Stimulated activated CD4-positive, alpha-beta T cell treated with anti-CD3 and anti-CD28 coated beads, Interleukin-4, amount 100 ng/mL, for 4 hours (primary cell): ENCODE results near the gene SPATA31D4.
"Not testable (repeated sequence)": the region's sequence is repeated elsewhere in the genome, so short reads cannot be mapped to it uniquely, and the experiment has no call there.

ENCODE experiments used
- DNase-seq, 2 experiments: peaks; one replicate each; pipeline ENCODE4 v3.0.0-alpha.2; 2020

SPATA31D4 gene

DNA sequence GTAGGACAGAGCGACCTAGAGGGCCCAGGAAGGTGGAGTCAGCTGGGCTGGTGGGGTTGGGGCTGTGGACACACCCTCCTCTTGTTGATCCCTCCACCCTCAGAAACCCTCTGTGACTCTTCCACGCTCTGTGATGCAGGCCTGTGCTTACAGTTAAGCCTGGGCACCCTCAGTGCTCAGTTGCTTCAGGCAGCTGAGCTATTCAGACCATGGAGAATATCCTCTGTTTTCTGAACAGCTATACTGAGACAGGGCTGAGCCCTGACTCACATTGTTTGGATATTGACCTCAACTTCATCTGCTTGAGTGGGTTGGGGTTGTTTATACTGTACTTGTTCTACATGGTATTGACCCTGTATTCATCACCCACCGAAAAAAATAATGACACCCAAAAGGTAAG is at the start of gene SPATA31D4:
Gene SPATA31D4 (plus strand): TSS at position 124 of the 400 bp plus-strand sequence. CDS start 86 bp downstream, at position 210.
- DNase-seq = not testable (repeated sequence)

DNA sequence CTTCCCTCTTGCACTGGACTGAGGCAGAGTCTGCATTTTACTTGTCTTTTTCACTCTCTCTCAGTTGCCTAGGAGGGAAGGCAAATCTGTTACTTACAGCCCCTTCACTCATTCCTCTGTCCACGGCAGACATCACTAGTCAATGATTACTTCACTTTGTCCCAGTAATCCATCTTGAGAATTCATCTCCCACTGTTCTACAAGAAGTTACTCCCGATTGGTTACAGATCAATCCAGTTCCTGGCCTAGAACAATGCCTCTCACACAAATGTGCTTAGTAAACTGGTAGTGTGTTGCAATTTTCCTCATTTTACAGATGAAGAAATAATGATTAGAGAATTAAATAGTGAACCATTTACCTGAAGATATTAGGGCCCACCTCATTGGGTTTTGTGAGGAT is 49.7 kb upstream of the SPATA31D4 start:
- DNase-seq = no peak

DNA sequence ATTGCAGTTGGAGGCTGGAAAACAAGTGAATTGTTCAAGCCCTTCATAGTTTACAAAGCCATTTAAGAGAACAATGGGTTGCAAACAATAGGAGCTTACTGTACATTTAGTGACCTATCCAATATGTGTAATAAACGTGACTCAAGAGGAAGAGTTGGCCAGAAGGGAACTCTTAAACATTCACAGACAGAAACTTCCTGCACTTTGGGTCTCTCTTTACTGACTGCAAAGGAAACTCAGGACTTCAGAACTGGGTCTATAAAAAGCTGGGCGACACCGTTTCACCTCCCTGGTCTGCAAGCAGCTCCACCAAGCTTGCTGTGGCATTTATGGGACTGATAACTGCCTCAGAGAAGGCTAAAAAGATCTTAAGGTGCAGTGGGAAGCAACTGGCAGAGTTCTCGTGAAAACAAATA is 48.7 kb upstream of the SPATA31D4 start:
- no peak for DNase-seq

DNA sequence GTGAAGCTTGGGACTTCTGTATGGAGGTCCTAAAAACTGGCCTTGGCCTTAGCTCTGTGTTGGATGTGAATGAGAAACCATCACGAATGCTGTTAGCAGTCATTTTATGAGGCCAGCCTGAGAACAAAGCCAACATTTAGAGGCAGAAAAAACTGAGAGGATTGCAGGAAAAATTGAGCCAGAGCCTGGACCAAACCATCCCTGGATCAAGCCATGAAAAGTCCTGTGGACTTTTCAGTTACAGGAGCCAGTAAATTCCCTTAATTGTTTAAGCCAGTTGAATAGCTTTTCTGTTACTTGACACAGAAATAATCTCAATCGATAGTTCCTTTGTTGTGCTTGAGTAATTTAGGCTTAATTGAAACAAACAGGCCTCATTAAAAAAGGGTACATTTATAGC is 42.6 kb upstream of the SPATA31D4 start:
- no peak for DNase-seq

DNA sequence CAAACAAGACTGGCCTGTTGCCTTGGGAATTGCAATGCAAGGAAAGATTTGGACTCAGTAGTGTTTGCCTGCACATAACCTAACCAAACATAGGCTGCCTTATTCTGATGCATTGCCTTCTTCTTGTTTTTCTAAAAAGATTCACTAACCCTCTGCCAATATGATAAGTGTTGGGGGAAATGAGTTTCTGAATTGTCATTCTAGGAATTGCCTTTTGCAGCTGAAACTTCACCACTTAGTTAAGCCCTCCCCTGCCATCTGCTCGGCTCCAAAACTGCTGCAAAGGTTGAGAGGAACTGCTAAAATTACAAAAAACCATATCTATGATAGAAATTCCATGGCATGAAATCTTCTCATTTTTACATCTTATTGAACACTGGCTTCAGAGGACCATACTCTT is 41.6 kb upstream of the SPATA31D4 start:
- DNase-seq = no peak

DNA sequence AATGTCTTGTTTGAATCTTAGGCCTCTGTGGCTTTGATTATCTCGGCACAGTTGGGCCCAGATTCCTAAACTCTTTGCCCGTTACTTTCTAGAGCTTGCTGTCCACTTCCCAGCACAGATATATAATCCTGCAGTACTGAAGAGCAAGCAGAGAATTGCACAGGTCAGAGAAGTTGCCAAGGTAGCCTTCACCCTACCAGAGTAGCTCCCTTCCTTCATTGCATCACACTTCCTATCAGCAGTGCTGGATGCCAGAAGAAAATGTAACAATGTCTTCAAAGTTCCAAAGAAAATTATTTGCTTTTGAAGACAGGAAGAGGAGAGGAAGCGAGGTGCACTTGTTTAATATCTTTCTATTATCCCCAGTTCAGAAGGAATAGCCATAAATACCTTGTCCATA is 38.1 kb upstream of the SPATA31D4 start:
- DNase-seq = no peak

DNA sequence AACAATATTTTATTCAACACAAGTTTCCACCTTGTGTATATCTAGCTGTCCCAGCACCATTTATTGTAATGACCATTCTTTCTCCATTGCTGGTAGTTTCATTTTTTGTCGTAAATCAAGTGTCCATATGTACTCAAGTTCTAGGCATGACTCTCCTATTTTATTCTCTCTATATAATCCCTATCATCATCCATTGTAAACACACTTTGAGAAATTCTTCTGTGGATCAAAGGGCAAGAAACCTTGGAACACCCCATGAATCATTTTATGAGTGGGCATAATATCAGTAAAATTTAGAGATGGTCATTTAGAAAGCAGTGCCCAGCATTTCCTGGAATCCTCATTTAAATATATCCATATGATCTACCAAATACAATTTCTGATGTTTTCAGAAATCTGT is 35.8 kb upstream of the SPATA31D4 start:
- no peak for DNase-seq

DNA sequence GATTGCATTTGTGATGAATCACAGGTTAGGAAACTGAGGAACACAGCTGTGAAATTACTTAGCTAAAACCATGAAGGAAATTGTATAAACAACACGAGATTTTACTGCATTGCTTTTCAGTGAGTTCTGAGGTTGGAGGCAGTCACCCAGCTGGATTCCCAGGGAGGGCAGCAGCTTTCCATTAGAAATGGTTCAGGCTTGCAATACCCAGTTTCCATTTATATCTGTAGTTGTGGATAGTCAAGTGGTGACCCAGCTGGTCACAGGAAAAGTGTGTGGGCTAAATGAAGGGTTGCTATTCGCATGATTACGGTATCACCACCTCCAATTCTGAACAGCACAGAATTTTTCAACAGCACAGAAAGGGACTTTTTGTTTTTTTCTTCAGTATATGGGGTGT is 34.3 kb upstream of the SPATA31D4 start:
- DNase-seq = no peak

DNA sequence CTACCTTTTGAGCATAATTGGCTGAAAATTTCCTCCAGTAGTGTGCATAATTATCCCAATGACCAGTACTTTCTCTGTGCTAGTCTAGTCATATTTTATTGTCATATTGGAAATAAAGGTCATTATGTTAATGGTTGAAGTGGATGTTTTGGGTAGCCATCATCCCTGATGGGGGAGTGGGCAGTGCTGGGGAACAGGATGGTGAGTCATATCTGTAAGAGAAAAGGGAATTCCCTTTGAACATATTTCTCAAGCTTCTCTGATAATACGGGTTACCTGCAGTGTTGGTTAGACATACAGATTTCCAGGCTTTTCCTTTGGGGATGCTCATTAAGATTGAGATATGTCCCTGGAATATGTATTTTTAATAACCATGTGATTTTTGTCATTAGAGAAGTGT is 33.3 kb upstream of the SPATA31D4 start:
- DNase-seq = no peak

DNA sequence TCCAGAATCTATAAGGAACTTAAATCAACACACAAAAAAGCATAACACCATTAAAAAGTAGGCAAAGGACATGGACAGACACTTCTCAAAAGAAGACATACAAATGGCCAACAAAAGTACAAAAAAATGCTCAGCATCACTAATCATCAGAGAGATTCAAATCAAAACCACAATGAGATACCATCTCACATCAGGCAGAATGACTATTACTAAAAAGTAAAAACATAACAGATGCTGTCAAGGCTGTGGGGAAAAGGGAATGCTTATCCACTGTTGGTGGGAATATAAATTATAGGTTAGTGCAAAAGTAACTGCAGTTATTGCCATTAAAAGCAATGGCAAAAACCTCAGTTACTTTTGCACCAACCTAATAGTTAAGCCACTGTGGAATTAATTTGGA is 32.2 kb upstream of the SPATA31D4 start:
- DNase-seq = no peak

DNA sequence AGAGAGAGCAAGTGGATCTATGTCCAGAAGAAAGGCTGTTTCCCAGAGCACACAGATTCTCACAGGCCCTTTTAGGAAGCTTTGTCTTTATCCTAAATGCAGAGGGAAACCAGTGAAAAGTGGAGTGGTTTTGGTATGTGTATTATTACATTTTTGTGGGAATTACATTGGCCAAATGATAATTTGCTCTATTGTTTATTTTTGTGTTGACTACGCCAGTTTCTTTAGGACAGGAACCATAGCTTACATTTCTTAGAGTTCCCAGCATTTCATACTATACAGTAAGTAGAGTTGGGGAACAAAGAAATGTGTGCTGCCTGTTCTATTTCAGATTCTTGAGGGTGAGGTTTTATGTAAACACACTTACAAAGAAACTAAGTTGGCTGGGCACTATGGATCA is 29.4 kb upstream of the SPATA31D4 start:
- DNase-seq = no peak

DNA sequence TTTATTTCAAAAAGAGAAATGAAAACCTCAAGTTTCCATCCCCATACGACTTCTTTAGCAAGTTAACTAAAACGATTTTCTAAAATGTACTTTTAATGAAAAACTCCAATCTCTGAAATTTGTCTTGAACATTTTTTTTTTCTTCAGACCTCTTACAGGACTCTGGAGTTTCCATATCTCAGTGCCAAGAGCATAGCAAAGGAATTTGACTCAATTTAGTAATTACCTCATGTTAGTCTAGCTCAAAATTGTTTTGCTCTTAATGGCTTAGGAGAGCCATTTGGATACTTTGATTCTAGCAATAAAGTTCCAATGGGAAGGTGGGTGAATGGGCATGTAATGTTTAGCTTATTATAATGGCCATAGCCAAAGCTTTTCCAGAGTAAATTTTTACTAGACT is 26.0 kb upstream of the SPATA31D4 start:
- DNase-seq = no peak

DNA sequence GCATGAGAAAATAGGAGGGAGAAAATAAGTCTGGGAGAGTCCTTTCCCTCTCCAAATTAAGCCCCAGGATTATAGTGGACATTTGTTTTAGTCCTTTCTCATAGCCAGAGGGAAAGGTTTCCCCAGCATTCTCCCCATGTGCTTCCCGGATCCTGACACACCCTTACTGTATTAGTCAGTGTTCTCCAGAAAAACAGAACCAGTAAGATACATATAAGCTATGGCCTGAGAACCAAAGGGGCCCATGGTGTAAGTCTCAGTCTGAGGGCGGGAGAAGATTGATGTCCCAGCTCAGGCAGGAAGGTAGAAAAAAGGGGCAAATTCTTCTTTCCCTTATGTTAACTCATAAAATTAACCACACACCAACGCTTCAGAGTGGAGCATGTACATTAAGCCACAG is 25.6 kb upstream of the SPATA31D4 start:
- no peak for DNase-seq

DNA sequence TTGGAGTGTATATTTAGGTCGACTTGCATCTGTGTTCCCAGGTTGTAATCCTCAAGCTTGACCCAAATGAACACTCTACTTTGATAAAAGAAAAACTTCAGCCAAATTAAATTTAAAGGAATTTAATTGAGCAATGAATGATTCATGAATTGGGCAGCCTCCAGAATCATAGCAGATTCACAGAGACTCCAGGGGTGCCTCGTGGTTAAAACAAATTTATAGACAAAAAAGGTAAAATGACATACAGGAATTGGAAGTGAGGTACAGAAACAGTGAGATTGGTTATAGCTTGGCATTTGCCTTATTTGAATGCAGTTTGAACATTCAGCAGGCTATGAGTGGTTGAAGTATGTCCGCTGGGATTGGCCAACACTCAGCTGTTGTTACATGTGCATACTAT is 21.6 kb upstream of the SPATA31D4 start:
- DNase-seq = no peak

DNA sequence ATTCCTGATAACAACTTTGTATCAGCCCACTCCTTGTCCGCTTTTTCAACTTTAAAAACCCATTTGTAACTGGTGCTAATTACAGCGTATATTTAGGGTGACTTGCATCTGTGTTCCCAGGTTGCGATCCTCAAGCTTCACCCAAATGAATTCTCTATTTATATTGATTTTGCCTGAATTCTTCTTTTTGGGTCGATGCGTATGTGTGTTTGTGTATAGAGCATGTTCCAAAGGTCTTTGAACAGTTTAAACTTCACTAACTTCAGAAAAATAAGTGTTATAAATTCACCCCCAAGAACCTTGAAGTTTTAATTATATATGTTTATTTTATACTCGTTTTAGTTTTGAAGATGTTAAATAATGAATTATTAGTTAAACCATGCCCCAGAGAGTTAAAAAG is 16.1 kb upstream of the SPATA31D4 start:
- DNase-seq = no peak

DNA sequence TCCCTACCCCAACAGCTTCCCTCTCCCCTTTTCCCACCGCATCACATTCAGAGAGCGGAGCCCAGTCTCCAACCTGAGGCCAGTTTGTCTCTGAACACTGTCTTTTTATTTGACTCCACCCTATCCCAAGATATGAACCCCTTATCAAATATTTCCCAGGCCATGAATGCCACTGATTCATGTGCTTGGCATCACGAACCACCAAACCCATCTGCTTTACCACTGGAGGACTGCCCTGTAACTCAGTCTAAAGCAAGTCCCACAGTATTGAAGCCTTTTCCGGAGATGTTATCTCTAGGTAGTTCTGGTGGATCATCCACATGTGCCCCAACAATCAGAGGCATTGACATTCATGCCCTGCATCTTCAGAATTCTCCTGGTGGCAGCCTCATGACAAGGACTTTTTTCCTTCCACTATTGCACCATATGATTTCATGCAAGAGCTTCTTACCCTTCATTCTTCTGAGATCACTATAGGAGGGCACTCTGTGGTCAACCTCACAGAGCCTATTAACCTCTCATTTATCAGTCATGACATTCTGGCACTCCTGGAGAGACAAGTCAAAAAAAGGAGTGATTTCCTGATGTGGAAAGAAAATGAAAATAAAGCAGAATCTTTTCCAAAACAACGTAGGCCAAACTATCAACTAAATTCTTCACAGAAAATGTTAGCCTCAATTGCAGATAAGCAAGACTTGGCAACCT is 12.3 kb upstream of the SPATA31D4 start:
- DNase-seq = no peak

DNA sequence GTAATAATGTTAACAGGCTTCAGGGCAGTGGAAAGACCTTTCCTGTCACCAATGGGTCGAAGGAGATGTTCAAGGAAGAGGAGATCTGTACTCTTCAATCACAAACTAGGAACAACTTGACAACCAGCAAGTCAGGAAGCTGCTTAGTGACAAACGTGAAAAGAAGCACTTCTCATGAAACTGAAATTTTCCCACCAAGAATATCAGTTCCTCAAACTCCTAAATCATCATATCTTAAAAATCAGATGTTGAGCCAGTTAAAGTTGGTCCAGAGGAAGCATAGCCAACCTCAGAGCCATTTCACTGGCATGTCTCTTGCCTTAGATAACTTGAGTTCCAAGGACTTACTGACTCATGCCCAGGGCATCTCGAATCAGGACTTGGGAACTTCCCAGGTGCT is 9.7 kb upstream of the SPATA31D4 start:
- not testable (repeated sequence) for DNase-seq

DNA sequence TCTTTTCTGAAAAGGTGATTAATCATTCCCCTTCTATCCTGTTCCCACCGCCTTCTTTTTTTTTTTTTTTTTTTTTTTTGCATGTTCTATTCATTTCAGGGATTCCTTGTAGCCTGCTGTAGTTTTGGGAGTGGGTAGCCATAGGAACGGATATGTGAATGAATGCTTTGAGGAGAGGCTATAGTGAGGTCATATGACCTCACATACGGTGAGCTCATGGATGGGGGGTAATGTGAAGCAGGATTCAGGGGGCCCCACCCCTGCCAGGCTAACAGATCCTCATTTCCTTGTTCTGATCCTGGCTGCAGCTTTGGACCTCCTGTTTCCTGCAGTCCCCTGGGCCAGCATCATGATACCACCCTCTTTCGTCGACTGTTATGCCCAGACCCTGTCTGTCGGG is 1.9 kb downstream of the SPATA31D4 start:
- DNase-seq = not testable (repeated sequence)

DNA sequence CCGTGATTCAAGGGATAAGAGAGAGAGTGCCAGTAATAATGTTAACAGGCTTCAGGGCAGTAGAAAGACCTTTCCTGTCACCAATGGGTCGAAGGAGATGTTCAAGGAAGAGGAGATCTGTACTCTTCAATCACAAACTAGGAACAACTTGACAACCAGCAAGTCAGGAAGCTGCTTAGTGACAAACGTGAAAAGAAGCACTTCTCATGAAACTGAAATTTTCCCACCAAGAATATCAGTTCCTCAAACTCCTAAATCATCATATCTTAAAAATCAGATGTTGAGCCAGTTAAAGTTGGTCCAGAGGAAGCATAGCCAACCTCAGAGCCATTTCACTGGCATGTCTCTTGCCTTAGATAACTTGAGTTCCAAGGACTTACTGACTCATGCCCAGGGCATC is 5.3 kb downstream of the SPATA31D4 start:
- DNase-seq = not testable (repeated sequence)

DNA sequence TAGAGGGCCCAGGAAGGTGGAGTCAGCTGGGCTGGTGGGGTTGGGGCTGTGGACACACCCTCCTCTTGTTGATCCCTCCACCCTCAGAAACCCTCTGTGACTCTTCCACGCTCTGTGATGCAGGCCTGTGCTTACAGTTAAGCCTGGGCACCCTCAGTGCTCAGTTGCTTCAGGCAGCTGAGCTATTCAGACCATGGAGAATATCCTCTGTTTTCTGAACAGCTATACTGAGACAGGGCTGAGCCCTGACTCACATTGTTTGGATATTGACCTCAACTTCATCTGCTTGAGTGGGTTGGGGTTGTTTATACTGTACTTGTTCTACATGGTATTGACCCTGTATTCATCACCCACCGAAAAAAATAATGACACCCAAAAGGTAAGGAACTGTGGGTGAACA is 15.2 kb downstream of the SPATA31D4 start, which contains the start of gene SPATA31D3:
Gene SPATA31D3 (plus strand): TSS at position 108 of the 400 bp plus-strand sequence. CDS start 86 bp downstream, at position 194.
- DNase-seq = not testable (repeated sequence)

DNA sequence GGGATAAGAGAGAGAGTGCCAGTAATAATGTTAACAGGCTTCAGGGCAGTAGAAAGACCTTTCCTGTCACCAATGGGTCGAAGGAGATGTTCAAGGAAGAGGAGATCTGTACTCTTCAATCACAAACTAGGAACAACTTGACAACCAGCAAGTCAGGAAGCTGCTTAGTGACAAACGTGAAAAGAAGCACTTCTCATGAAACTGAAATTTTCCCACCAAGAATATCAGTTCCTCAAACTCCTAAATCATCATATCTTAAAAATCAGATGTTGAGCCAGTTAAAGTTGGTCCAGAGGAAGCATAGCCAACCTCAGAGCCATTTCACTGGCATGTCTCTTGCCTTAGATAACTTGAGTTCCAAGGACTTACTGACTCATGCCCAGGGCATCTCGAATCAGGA is 20.4 kb downstream of the SPATA31D4 start:
- DNase-seq = not testable (repeated sequence)

DNA sequence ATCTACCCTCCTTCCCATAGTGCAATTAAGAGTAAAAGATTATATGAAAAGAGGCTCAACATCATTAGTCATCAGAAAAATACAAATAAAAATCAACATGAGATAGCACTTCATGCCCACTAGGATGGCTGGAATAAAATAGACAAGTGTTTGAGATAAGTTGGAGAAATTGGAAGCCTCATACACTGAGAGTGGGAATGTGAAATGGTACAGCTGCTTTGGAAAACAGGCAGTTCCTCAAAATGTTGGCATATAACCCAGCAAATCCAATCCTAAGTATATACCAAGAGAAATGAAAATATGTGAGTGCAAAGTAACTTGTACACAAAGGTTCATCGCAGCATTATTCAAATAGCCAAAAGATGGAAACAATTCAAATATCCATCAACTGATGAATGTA is 24.9 kb downstream of the SPATA31D4 start:
- DNase-seq = no peak

DNA sequence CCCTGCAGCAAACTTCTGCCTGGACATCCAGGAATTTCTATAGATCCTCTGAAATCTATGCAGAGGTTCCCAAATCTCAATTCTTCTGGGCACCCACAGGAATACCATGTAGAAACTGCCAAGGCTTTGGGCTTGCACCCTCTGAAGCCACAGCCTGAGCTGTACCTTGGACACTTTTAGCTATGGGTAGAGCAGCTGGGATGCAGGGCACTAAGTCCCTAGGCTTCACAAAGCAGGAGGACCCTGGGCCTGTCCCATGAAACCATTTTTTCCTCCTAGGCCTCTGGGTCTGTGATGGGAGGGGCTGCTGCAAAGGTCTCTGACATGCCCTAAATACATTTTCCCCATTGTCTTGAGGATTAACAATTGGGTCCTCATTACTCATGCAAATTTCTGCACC is 27.4 kb downstream of the SPATA31D4 start:
- no peak for DNase-seq

DNA sequence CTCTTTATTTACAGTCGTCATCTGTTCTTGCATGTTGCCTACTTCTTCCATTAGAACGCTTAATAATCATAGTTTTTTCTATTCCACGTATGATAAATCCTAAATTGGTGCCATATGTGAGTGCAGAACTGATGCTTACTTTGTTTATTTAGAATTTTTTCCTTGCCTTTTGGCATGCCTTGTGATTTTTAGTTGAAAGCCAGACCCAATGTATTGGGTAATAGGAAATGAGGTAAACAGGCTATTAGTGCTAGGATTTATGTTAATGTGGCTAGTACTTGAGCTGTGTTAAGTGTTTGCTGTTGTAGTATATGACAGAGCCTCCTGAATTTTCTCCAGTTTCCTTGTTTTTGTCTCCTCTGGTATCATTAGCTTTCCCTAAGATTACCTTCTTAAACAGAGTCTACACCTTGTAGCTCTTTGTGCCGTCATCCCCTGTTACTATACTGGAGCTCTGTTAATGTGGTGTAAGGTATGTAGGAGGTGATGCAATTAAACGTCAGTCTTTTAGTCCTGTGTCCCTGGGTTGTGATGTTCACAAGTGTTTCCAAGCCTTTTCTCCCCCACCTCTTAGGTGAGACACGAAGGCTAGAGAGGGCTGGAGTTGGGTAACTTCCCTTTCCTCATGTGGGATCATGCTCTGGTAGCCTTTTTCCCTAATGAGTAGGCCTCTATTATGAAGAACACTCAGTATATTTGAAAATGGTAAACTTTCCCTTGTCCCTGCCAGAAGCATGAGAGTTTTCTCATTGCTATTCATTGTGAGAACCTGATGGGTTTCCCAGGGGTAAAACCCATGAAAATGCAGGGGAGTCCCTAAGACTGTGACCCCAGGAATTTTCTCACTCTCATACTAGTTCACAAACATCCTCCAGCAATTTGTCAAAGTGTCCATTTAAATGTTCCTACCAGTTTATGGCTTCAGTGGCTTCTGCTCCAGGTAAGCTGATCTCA is 36.3 kb downstream of the SPATA31D4 start:
- no peak for DNase-seq
